Neural cell (in vitro differentiated cells): Measurements from ENCODE around the gene PDE2A. TPM values are rescaled to one million over a fixed set of nuclear protein-coding genes. Genes with fewer than 3 reads are reported as not detected.

Experiments
- H2AFZ ChIP-seq: fragments of 200-600, 300-800 bp; sonication (generic), shearing (Covaris generic); 2 replicates; pipeline ENCODE4 v1.6.0; 2014; ENCODE audit warnings: low read depth, mild to moderate bottlenecking, antibody characterized with exemption, low read length, moderate library complexity
- H3F3A ChIP-seq: fragments of 200-600 bp; shearing (Covaris generic); 2 replicates; pipeline ENCODE4 v1.6.1; 2016; ENCODE audit warnings: mild to moderate bottlenecking, moderate library complexity, mixed read lengths, antibody characterized with exemption, low read length; ENCODE audit not compliant: insufficient read depth, poor library complexity, severe bottlenecking
- H3K27ac ChIP-seq: fragments of 200-600, 300-800 bp; sonication (generic), shearing (Covaris generic); 2 replicates; pipeline ENCODE4 v1.5.1; 2014; ENCODE audit warnings: mild to moderate bottlenecking, low read length, moderate library complexity
- H3K27me3 ChIP-seq: fragments of 300-800, 200-600 bp; sonication (generic), shearing (Covaris generic); 2 replicates; pipeline ENCODE4 v1.6.0; 2014; ENCODE audit warnings: mild to moderate bottlenecking, low read depth, low read length, moderate library complexity; ENCODE audit not compliant: insufficient read depth
- H3K36me3 ChIP-seq: fragments of 300-800, 200-600 bp; sonication (generic), shearing (Covaris generic); 2 replicates; pipeline ENCODE4 v1.5.1; 2014; ENCODE audit warnings: mild to moderate bottlenecking, antibody characterized with exemption, low read length, moderate library complexity; ENCODE audit not compliant: insufficient read depth
- H3K4me2 ChIP-seq: fragments of 300-800, 200-600 bp; sonication (generic), shearing (Covaris generic); 2 replicates; pipeline ENCODE4 v1.6.0; 2014; ENCODE audit warnings: mild to moderate bottlenecking, low read length
- H3K4me3 ChIP-seq: fragments of 300-800, 200-600 bp; sonication (generic), shearing (Covaris generic); 2 replicates; pipeline ENCODE4 v1.5.1; 2014; ENCODE audit warnings: mild to moderate bottlenecking, low read length, moderate library complexity
- H3K79me2 ChIP-seq: fragments of 200-600 bp; shearing (Covaris generic); replicated peaks from 2 replicates; pipeline ENCODE4 v1.6.0; 2014; ENCODE audit warnings: mild to moderate bottlenecking, low read length, moderate library complexity; ENCODE audit not compliant: insufficient read depth
- H3K9ac ChIP-seq: fragments of 300-800, 200-600 bp; sonication (generic), shearing (Covaris generic); 2 replicates; pipeline ENCODE4 v1.6.1; 2016; ENCODE audit warnings: mild to moderate bottlenecking, low read length, mixed read lengths
- H3K9me2 ChIP-seq: fragments of 200-600 bp; shearing (Covaris generic); 2 replicates; pipeline ENCODE4 v1.6.1; 2016; ENCODE audit warnings: mild to moderate bottlenecking, low read length, mixed read lengths; ENCODE audit not compliant: insufficient read depth
- H3K9me3 ChIP-seq: fragments of 200-600, 300-800 bp; sonication (generic), shearing (Covaris generic); 2 replicates; pipeline ENCODE4 v1.6.1; 2016; ENCODE audit warnings: mild to moderate bottlenecking, mixed run types, low read length, moderate library complexity, mixed read lengths
- H4K20me1 ChIP-seq: fragments of 200-600 bp; shearing (Covaris generic); 2 replicates; pipeline ENCODE4 v1.6.1; 2016; ENCODE audit warnings: mild to moderate bottlenecking, mixed run types; ENCODE audit not compliant: insufficient read depth
- CTCF ChIP-seq: fragments of 450-650 bp; IDR thresholded peaks from 2 replicates; pipeline ENCODE4 v1.5.1; 2014; ENCODE audit warnings: antibody characterized with exemption, mild to moderate bottlenecking, moderate library complexity; ENCODE audit not compliant: poor library complexity, severe bottlenecking
- EZH2 ChIP-seq: fragments of 200-600, 300-800 bp; shearing (Covaris generic), sonication (generic); IDR thresholded peaks from 2 replicates; pipeline ENCODE4 v1.6.1; 2014; ENCODE audit warnings: antibody characterized with exemption, low read length, borderline replicate concordance, mild to moderate bottlenecking; ENCODE audit not compliant: insufficient read depth, poor library complexity, severe bottlenecking
- MXI1 ChIP-seq: fragments of 450-650 bp; conservative IDR thresholded peaks from 2 replicates; pipeline ENCODE4 v1.6.1; 2014; ENCODE audit warnings: antibody characterized with exemption, mild to moderate bottlenecking; ENCODE audit not compliant: poor library complexity, severe bottlenecking
- POLR2AphosphoS5 ChIP-seq: IDR thresholded peaks from 2 replicates; pipeline ENCODE4 v1.6.1; 2012
- RAD21 ChIP-seq: fragments of 450-650 bp; conservative IDR thresholded peaks from 2 replicates; pipeline ENCODE4 v1.6.1; 2014; ENCODE audit warnings: antibody characterized with exemption, mild to moderate bottlenecking, moderate library complexity
- REST ChIP-seq: IDR thresholded peaks from 2 replicates; pipeline ENCODE4 v1.6.1; 2012; ENCODE audit warnings: borderline replicate concordance
- SMC3 ChIP-seq: fragments of 450-650 bp; conservative IDR thresholded peaks from 2 replicates; pipeline ENCODE4 v1.6.1; 2014; ENCODE audit warnings: antibody characterized with exemption, mild to moderate bottlenecking, moderate library complexity; ENCODE audit not compliant: poor library complexity
- TAF1 ChIP-seq: IDR thresholded peaks from 2 replicates; pipeline ENCODE4 v1.6.1; 2012; ENCODE audit warnings: low read depth
- polyA plus RNA-seq: library from polyadenylated mRNA; depleted of rRNA; stranded (reverse); fragments of >200 nt; gene quantifications from 2 replicates; pipeline ENCODE4 v1.2.3, GENCODE V29; 2014

Gene PDE2A
- polyA plus RNA-seq, 1 donor from 2014 or later: 11.6 TPM

GRCh38 chr11:72704028-72704782, 30.0 kb upstream of the PDE2A start (continued):
- TF ChIP-seq REST (no peak), POLR2AphosphoS5 (no peak), EZH2 (no peak)

GRCh38 chr11:72703267-72704008, 29.2 kb upstream of the PDE2A start:
- Histone ChIP-seq H3K36me3 (no peaks in the 10 kb centered on the region), H3K27ac (no peak overlapping the region)

GRCh38 chr11:72702577-72703241, 28.5 kb upstream of the PDE2A start:
- Histone ChIP-seq H3K4me2 (no peak overlapping the region), H3F3A (no peaks in the 10 kb centered on the region), H3K79me2 (no peaks in the 10 kb centered on the region), H3K9ac (no peak overlapping the region), H3K9me2 (no peaks in the 10 kb centered on the region), H3K36me3 (no peaks in the 10 kb centered on the region), H3K9me3 (no peaks in the 10 kb centered on the region), H3K4me3 (no peak overlapping the region), H2AFZ (no peak overlapping the region), H3K27ac (no peak overlapping the region), H3K27me3 (no peaks in the 10 kb centered on the region), H4K20me1 (no peaks in the 10 kb centered on the region)
- TF ChIP-seq SMC3 (no peak), RAD21 (no peak), CTCF (no peak), TAF1 (no peak), MXI1 (no peak), EZH2 (no peak), REST (no peak)

More at GRCh38 chr11:72703267-72704008, 29.2 kb upstream of the PDE2A start:
- no peaks in the 10 kb centered on the region for H3K9me2 ChIP-seq
- no peak overlapping the region for H3K9ac ChIP-seq
- H4K20me1 ChIP-seq: no peaks in the 10 kb centered on the region
- no peaks in the 10 kb centered on the region for H3K79me2 ChIP-seq
- H3K4me2 ChIP-seq: no peak overlapping the region
- TF ChIP-seq MXI1 (no peak), EZH2 (no peak)
- H3K27me3 ChIP-seq: no peaks in the 10 kb centered on the region
- no peak overlapping the region for H3K4me3 ChIP-seq
- no peaks in the 10 kb centered on the region for H3K9me3 ChIP-seq
- H2AFZ ChIP-seq: no peak overlapping the region
- no peaks in the 10 kb centered on the region for H3F3A ChIP-seq
